Kidney epithelial cell (primary cell): ENCODE measurements around the gene HIBCH. TPM values are rescaled to one million over a fixed set of nuclear protein-coding genes. Genes with fewer than 3 reads are reported as not detected.

Source experiments
- DNase-seq: peaks from one replicate; pipeline ENCODE4 v3.0.0-alpha.2; 2010; ENCODE audit warnings: low read depth
- H3K27me3 ChIP-seq: 2 replicates; pipeline ENCODE4 v1.6.0; 2011; ENCODE audit warnings: low read length; ENCODE audit not compliant: control insufficient read depth, insufficient read depth
- H3K36me3 ChIP-seq: 2 replicates; pipeline ENCODE4 v1.5.1; 2011; ENCODE audit warnings: low read length; ENCODE audit not compliant: control insufficient read depth, insufficient read depth
- H3K4me3 ChIP-seq: 2 replicates; pipeline ENCODE4 v1.5.1; 2011; ENCODE audit warnings: low read depth, mild to moderate bottlenecking, control low read depth, low read length
- total RNA-seq: library from RNA; depleted of rRNA; stranded (reverse); fragments of >200 nt; gene quantifications from 2 replicates; pipeline ENCODE4 v1.2.3, GENCODE V29; 2015
- TF ChIP-seq, protein P1 (sequence below): IDR thresholded peaks from 2 replicates; pipeline ENCODE4 v1.5.1; 2011; ENCODE audit warnings: mild to moderate bottlenecking, moderate library complexity, low read length, control low read depth, inconsistent platforms; ENCODE audit not compliant: insufficient read depth, poor library complexity, severe bottlenecking

HIBCH gene
- total RNA-seq, 1 donor from 2014 or later: 7.8 TPM

DNA sequence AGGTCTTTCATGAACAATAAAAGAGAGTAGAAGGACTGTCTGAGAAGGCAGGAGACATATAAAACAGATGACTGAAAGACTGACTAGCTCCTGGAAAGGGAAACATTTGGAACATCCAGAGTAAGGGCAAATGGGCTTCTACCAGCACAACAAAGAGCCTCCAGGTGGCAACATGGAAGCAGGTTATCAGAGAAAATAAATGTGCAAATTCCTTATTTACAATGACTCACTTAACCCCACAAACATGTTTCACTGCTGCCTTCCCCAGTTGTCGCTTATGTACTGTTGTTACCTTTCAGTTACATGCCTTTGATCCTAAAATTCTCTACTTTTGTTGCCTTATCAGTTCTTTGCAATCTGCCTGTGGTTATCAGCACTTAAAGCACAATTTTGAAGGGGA is 117.0 kb downstream of the HIBCH start:
- H3K27me3 ChIP-seq: no peaks in the 10 kb centered on the region
- TF ChIP-seq, protein P1, sequence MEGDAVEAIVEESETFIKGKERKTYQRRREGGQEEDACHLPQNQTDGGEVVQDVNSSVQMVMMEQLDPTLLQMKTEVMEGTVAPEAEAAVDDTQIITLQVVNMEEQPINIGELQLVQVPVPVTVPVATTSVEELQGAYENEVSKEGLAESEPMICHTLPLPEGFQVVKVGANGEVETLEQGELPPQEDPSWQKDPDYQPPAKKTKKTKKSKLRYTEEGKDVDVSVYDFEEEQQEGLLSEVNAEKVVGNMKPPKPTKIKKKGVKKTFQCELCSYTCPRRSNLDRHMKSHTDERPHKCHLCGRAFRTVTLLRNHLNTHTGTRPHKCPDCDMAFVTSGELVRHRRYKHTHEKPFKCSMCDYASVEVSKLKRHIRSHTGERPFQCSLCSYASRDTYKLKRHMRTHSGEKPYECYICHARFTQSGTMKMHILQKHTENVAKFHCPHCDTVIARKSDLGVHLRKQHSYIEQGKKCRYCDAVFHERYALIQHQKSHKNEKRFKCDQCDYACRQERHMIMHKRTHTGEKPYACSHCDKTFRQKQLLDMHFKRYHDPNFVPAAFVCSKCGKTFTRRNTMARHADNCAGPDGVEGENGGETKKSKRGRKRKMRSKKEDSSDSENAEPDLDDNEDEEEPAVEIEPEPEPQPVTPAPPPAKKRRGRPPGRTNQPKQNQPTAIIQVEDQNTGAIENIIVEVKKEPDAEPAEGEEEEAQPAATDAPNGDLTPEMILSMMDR: no peak
- peaks cover 1% of the 10 kb centered on the region for H3K36me3 ChIP-seq
- no peak for DNase-seq
- H3K4me3 ChIP-seq: no peak overlapping the region

DNA sequence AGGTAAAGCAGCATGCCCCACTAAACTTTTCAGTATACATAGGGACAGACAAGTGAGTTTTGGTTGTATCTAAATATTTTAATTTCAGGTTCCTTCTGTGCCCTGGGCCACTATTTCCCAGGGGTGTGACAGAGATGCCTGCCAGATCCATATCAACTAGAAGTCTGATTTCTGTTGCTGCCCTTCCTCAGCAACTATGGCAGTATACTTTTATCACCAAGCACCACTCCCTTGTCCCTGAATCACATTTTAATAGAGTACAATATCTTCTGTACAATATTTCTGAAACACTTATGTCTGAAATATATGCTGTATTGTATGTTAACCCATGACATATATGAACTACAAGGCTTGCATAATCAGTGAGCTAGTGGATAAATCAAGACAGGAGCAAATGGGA is 117.6 kb downstream of the HIBCH start:
- Histone ChIP-seq H3K4me3 (no peak overlapping the region), H3K36me3 (peaks cover 1% of the 10 kb centered on the region), H3K27me3 (no peaks in the 10 kb centered on the region)
- TF ChIP-seq, protein P1: no peak
- no peak for DNase-seq

DNA sequence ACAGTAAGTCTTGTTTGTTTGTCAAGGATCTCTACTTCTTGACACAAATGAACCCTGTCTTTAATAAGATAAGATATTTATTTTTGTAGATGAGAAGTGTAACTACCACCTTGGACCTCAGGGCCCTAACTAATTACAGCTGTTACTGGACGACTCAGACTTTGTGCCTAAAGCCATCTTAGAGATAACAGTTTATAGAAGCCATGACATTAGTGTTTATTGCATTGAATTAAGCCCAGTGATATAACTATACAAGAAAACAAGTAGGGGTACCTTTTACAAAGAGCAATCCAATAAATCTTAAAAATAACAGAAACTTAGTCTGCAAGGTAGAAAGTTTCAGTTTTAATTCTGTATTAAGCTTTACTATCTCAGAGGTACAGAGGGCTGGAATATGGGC is 119.0 kb downstream of the HIBCH start:
- peaks cover 1% of the 10 kb centered on the region for H3K36me3 ChIP-seq
- no peak overlapping the region for H3K4me3 ChIP-seq
- H3K27me3 ChIP-seq: no peaks in the 10 kb centered on the region

GRCh38 chr2:190199530-190199929 is 120.1 kb downstream of the HIBCH start:
- H3K27me3 ChIP-seq: no peaks in the 10 kb centered on the region
- peaks cover 1% of the 10 kb centered on the region for H3K36me3 ChIP-seq
- DNase-seq: no peak
- TF ChIP-seq, protein P1: no peak
- no peak overlapping the region for H3K4me3 ChIP-seq

More for the DNA sequence above, 119.0 kb downstream of the HIBCH start:
- DNase-seq: no peak
- TF ChIP-seq, protein P1: no peak

- TF ChIP-seq, protein P1: no peak
Observed at GRCh38 chr2:190199109-190199508, 120.5 kb downstream of the HIBCH start.

GRCh38 chr2:190197143-190197720 is 122.4 kb downstream of the HIBCH start:
- H3K4me3 ChIP-seq: no peak overlapping the region
- no peaks in the 10 kb centered on the region for H3K27me3 ChIP-seq
- peaks cover 1% of the 10 kb centered on the region for H3K36me3 ChIP-seq
- no peak for DNase-seq
- TF ChIP-seq, protein P1: no peak

More at GRCh38 chr2:190199109-190199508, 120.5 kb downstream of the HIBCH start:
- peaks cover 1% of the 10 kb centered on the region for H3K36me3 ChIP-seq
- no peaks in the 10 kb centered on the region for H3K27me3 ChIP-seq
- no peak for DNase-seq
- no peak overlapping the region for H3K4me3 ChIP-seq
